Stimulated activated CD4-positive, alpha-beta T cell treated with anti-CD3 and anti-CD28 coated beads, TNF-alpha, amount 100 ng/mL, for 24 hours (primary cell): ENCODE results near the gene MINDY2.
"Not testable (repeated sequence)": the region's sequence is repeated elsewhere in the genome, so short reads cannot be mapped to it uniquely, and the experiment has no call there.

Experiments
- DNase-seq, 3 experiments: peaks; one replicate each; pipeline ENCODE4 v3.0.0-alpha.2; 2020; ENCODE audit warnings: low read depth in 3 of 3

The MINDY2 gene

DNA sequence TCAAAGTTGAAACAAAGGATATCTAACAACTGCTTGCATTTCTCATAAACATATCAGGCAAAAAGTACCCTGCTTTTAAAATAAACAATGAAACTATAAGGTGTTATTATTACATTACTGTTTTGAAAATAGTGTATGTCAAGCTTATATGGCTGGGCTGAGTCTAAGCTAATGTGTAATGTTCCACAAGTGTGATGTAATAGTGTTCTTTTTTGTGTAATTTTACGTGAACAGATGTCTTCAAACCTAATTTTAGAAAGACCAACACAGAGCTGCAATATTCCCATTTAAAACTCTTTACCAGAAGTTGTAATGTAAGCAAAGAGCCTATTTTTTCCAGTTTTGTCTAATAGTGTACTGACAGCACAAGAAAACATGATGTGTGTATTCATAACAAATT, 34.0 kb downstream of the MINDY2 start:
- no peak for DNase-seq

DNA sequence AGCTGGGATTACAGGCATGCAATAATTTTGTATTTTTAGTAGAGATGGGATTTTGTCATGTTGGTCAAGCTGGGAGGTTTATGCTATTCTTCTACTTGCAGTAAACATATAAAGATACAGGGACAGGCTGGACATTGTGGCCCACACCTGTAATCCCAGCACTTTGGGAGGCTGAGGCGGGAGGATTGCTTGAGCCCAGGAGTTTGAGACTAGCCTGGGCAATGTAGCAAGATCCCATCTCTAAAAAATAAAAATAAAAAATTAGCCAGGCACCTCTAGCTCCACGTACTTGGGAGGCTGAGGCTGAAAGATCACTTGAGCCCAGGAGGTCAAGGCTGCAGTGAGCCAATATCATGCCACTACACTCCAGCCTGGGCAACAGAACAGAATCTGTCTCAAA, 52.2 kb downstream of the MINDY2 start:
- DNase-seq, result not testable (repeated sequence)

DNA sequence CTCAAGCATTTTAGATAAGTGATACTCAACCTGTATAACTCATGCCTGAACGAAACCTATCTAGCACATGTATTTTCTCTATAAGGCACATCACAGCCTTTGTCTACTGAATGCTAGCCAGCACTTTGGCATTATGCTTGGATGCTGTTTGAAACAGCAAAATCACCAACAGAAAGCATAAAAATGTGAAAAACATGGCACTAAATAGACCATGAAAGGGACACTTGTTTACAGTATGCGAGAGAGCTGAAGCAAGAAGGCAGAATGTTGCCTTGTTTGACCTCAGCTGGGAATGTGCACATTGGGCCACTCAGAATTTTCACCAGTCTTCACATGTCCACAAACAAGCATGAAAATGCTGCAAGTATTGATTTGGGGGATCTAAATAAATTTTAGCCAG, 59.5 kb downstream of the MINDY2 start:
- DNase-seq, result no peak

DNA sequence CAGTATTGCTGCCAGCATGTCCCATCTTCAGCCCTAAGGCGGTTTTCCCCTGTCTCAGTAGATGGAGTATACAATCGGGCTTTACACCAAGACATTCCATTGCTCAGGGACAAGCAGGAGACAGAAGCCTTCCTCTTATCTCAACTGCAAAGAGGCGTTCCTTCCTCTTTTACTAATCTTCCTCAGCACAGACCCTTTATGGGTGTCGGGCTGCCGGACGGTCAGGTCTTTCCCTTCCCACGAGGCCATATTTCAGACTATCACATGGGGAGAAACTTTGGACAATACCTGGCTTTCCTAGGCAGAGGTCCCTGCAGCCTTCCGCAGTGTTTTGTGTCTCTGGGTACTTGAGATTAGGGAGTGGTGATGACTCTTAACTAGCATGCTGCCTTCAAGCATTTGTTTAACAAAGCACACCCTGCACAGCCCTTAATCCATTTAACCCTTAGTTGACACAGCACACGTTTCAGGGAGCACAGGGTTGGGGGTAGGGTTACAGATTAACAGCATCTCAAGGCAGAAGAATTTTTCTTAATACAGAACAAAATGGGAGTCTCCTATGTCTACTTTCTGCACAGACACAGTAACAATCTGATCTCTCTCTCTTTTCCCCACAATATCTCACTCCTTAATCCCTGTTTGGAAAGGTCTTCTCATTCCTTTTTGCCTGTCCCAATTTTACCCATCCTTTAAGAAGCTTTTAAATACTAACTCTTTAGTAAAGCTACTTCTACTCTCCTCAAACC, 62.8 kb downstream of the MINDY2 start:
- not testable (repeated sequence) for DNase-seq

DNA sequence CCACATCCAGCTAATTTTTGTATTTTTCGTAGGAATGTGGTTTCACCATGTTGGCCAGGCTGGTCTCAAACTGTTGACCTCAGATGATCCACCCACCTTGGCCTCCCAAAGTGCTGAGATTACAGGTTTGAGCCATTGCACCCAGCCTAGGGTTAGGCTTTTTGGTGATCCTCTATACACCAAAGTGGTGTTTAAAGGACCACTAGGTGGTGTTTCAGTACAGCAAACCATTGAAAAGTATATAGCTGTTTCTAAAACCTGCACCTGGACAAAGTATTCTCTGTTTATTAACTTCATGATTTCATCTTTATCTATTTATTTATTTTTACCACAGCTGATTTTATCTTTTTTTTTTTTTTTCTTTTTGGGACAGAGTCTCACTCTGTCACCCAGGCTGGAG, 68.4 kb downstream of the MINDY2 start:
- DNase-seq, result no peak

DNA sequence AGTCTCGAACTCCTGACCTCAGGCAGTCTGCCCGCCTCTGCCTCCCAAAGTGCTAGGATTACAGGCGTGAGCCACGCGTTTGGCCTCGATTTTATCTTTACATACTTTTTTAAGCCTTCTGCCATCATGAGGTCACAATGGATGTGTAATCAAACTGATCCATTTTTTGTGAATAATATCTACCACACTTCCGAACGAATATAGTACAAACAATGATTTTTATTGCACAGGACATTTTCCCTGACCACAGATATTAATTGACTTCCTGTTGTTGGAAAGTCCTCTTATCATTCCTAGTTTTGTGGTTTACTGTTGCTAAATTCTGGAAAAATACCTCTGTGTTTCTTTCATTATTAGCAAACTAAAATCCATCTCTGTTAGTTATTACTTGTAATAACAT, 68.9 kb downstream of the MINDY2 start:
- DNase-seq, result no peak

DNA sequence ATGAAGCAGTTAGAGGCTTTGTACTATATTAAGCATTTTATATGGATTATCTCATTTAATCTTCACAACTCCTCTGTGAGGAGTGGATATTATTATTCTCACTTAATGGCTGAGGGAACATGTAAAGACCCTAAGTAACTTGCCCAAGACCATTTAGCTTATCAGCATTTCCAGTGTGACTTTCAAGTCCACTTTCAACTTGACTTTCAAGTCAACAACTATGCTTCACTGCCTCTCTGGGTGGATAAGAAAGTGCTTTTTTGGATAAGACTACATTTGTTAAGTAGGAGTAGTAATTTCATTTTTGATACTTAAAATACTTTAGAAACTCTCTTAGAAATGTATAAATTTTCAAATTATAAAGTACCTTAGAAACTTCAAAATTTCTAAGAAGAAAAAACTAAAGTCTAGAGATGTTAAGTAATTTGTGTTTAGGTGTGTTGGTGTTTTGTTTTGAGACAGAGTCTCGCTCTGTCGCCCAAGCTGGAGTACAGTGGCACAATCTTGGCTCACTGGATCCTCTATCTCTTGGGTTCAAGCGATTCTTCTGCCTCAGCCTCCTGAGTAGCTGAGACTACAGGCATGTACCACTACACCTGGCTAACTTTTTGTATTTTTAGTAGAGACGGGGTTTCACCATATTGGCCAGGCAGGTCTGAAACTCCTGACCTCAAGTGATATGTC, 71.8 kb downstream of the MINDY2 start:
- no peak for DNase-seq

DNA sequence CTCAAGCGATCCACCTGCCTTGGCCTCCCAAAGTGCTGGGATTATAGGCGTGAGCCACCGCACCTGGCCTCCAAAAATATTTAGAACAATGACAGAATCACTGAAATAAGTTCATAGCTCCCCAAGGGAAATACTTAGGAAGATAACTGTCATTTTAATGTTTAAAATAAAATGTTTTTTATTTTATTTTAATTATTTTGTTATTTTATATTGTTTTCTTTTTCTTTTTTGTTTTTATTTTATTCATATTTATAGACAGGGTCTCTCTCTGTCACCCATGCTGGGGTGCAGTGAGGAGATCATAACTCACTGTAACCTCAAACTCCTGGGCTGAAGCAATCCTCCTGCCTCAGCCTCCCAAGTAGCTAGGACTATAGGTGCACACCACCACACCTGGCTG, 80.1 kb downstream of the MINDY2 start:
- not testable (repeated sequence) for DNase-seq

DNA sequence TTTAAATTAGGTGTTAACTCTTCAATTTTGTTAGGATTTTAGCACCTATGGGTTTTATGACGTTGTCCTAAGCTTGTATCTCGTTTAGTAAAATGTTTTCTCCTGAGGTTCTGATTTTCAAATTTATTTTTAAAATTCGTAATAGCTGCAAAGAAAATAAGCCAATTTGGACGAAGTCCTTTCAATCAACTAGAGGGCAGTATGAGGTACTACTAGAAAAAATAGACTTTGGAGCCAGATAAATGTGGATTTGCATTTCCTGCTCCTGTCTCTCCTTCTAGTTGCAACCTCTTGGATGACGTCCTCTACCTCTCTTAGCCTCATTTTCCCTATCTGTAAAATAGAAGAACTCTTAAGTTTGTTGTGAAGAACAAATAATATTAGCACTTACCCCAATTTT, 81.2 kb downstream of the MINDY2 start:
- no peak for DNase-seq

DNA sequence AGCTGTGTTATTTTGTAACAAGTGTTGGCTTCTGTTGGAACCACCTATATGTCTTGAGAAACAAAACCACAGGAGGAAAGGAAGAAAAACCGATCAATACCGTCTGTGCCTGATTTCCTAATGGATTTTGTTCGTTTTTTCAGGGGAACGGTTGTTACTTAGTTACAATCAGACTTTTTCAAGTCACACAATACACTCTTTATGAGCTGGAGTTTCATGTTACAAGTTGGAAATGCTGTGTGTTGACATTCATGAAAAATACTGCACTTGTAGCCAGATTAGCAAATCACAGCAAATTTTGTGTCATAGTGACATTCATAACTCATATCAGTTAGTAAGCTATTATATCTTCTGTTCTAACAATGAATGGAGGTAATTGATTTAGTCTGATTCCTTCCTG, 83.5 kb downstream of the MINDY2 start:
- DNase-seq, result no peak

DNA sequence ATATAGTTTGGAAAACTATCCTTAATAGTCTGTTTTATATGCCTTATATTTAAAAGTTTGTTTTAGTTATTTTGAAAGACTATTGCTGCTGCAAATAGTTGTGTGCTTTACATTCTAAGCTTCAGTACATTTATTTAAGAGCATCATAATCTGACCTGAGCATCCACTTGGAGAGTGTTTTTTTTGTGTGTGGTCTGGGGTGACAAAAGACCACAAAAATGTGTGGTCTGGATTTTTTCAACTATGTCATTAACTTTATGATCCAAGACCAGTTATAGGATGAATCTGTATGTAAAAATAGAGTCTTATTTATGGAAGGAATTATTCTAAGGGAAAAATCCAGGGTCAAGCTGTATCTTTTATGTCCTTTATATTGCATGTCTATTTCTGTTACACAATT, 85.0 kb downstream of the MINDY2 start:
- DNase-seq, result no peak

DNA sequence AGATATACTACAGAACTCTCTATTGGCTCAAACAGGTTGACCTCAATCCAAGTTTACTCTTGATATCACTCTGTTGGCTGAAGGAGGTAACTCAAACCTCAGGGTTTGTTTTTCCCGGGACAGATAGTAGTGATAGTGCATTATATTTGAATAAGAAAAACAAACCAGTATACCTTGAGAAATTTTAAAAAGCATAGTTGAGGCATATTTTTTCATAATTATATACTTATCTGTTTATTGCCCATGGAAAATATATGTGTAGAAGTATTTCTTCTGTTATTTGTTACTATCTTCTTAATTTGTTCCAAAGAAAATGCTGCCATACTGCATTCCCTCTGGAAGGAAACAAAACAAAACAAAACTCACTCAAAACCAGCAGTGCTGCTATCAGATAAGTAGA, 85.5 kb downstream of the MINDY2 start:
- not testable (repeated sequence) for DNase-seq

DNA sequence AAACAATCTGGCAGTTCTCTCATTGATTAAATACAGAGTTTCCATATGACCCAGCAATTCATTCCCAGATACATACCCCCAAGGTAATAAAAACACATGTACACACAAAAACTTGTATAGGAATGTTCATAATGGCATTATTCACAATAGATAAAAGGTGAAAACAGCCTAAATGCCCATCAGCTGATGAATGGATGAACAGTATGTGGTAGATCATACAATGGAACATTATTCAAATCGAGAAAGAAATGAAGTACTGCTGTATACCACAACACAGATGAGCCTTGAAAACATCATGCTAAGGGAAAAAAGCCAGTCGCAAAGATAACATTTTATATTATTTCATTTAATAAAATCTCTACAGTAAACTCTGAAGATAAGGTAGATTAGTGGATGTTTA, 91.2 kb downstream of the MINDY2 start:
- no peak for DNase-seq

DNA sequence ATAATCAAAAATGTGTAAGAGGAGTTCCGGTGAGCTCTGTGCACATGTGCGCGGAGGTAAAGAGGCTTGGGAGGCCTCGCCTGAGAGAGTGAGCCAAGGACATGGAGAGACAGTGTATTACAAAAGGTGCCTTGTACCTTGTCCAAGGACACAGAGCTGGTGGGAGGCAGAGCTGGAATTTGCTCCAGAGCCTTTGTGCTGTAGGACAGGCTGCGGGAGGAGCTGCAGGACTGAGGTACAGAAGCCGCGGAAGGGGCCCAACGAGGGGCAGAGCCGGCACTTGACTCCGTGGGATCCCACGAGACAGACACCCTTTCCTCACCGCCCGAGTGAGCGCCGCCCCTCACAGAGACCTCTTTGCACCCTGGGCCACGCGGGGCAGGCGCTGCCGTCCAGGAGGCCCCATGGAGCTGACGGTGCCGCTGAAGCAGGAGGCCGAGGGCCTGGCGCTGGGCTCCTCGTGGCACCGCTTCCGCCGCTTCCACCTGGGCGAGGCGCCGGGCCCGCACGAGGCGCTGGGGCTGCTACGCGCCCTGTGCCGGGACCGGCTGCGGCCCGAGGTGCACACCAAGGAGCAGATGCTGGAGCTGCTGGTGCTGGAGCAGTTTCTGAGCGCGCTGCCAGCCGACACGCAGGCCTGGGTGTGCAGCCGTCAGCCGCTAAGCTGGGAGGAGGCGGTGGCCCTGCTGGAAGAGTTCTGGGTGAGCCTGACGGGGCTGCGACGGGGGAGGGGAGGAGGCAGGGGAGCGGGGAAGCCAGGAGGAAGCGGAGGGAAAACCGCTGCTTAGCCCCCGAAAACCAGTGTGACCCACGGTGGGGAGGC, 93.7 kb downstream of the MINDY2 start:
- no peak for DNase-seq

DNA sequence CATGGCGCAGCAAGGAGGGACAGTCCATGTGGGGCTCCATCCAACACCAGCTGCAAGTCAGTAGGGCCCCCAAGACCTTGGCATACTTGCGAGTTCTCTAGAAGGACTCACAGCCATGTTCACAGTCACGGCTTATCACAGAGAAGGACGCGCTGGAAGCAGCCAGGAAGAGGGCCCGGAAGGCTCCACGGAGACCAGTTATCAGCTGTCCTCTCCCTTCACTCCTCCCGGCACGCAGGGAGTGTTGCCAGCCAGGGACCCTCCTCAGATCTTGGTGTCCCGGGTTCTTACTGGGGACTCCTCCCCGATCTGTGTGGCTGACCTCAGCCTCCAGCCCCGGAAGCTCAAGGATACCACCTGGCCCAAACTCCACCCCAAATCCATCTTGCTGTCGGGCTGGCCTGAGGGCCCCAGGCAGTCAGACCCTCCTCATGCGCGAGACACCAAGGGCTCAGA, 94.4 kb downstream of the MINDY2 start:
- no peak for DNase-seq

DNA sequence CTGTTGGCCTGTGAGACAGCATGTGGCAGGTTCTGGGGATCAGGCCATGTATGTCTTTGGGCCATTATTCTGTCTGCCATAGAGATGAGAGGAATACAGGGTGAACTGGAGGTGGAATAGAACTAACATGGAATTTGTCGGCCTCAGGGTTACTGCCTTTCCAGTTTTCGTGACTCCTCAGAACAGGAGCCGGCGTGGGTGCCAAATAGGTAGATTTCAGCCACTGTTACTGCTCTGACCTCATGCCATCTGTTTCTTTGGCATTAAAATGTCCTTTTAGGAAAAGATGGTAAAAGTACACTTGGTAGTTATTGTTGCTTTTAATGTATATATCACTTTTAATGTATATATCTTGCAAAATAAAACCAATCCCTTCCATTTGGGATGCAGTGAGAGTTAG, 96.8 kb downstream of the MINDY2 start:
- no peak for DNase-seq

DNA sequence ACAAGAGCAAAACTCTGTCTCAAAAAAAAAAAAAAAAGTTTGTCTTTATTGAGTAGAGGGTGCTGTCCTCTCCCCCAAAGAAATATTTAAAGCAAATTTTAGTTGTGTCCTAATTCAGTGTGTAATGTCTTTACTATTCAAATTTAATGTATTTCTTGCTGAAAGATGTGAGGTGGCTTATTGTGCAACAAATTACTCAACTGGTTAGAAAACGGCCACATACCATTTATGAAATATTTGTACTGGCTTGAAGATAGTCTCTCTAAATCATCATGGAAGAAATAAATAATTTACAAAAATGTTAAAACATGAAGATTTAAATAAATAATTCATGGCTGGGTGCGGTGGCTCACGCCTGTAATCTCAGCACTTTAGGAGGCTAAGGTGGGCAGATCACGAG, 99.3 kb downstream of the MINDY2 start:
- no peak for DNase-seq

DNA sequence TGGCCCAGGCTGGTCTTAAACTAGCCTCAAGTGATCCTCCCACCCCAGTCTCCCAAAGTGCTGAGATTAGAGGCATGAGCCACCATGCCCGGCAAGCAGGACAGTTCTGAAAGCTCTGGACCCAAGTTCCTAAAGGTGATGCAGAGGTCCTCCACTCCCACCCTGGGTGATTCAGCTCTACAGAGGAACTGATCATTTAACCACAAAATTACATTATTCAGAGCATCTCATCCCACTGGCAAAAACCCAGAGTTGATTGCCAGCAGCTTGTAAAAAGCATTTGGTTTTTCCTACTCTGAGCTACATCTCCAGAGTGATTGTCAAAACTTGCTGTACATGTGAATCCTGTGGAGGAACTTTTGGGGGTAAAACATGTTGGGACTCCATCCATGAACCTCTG, 102.2 kb downstream of the MINDY2 start:
- no peak for DNase-seq

DNA sequence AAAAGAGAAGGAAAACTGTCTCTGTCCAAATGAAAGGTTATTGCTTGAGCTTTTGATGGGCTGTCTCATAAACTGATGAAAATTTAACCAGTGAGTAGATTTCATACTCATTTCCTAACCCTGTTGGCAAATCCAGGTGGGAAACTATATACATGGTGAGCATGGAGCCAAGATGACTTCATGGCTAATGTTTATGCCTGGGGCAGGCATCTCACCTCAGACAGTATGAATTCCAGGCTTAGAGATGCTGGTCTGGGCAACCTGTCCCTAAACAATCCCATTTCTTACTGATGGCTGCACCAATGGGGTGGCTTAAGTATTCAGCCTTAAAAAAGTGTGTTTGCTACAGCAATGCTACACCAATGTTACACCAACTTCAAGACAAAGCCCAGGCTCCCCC, 104.2 kb downstream of the MINDY2 start:
- DNase-seq, result no peak

DNA sequence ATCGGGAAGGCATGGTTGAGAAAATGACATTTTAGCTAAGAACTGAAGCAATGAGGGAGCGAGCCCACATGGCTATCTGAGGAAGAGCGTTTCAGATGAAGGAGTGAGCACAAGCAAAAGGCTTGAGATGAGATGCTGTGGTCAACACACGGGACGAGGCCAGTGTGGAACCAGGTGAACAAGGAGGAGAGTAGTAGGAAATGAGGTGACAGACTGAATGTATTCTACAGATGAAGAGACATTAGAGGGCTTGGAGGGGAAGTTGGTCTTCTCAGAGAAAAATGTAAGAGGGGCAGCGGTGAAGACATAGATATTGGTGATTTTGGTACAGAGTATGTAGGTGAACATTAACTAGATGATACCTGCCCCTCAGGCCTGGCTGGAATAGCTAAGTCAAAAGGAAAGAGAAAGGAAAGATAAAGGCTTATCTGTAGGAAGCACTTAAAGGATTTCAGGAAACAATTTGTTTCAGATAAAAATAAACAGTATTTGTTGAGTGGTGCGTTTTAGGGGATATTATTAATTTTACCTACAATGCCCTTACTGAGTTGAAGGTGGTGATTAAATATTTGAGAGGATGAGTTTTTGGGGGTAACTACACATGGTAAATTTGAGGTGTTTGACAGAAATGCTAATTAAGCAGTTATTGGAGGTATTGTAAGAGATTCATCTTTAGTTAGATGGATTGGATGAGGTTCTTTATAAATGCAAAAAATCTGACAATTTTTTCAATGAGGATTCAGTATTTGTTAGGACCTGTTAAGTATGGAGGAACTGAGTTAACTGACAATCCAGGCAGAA, 105.4 kb downstream of the MINDY2 start:
- DNase-seq, result no peak

DNA sequence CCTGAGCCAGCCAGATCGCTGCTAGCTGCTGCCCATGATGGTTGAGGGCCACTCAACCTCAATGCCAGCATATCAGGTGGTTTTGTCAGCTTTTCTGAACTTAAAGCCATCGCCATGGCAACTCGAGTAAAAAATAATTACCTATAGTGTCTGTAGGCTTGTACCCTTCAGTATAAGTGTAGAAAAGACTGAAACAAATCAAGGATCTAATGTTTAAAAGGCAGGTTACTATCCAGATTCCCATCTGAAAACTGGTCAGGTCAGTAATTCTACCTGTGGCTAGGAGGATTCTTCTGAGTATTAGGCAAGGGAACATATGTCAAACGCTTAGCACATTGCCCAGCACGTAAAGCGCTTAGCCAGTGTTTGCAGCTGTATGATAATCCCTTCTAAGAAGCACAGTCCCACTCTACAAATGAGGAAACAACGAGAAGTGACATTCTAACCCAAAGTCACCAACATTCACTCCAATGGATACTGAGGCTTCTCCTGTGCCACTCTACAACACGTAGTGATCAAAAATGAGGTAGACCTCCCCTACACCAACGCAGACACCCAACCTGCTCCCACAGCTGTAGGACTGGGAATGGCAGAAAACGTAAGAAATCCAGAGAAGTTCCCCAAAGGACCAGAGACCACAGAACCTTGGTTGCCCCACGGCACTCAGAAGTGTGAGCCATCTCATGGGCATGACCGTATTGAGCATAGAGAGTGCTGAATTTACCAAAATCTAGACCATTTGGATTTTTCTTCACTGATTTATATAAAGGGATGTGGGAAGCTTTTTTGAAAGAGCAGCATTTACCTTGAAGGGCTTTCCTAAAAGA, 107.1 kb downstream of the MINDY2 start:
- no peak for DNase-seq
